GM10266 (cell line): Measurements from ENCODE around the gene NTM.

Source experiments
- DNase-seq: peaks from one replicate; pipeline ENCODE4 v3.0.0; 2012; ENCODE audit errors: extremely low spot score
- CTCF ChIP-seq: IDR thresholded peaks from 2 replicates; pipeline ENCODE4 v1.5.1; 2012; ENCODE audit warnings: mild to moderate bottlenecking, low read depth; ENCODE audit not compliant: control insufficient read depth, insufficient read depth; ENCODE audit errors: missing control alignments

Gene NTM

DNA sequence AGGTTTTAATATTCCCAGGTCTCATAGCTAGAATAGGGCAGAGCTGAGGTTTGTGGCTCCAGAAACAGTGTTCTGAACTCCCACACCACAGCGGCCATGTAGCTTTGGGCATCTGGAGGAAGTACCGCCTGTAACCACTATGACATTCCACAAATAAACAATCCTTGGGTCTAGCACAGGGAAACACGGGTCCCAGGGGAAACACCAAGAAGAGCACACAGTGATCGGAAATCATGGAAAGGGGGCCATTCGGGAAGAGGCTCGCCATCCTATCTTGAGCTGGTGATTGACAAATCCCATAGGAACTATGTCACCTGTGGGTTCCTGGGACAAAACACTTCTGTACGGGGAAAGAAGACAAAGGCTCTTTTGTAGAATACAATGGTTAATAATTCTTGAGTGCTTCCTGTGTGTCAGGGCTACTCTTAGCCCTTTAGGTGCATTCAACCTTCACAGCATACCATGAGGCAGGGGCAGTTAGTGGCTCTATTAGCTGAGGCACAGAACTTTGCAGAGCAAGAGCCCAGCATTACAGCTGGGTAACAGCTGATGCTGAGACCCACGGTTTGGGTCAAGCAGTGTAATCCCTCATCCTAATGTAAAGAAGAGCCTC, 514.2 kb downstream of the NTM start:
- no peak for TF ChIP-seq CTCF
- DNase-seq = no peak

GRCh38 chr11:131885431-131885830, 515.0 kb downstream of the NTM start:
- no peak for DNase-seq
- no peak for TF ChIP-seq CTCF

DNA sequence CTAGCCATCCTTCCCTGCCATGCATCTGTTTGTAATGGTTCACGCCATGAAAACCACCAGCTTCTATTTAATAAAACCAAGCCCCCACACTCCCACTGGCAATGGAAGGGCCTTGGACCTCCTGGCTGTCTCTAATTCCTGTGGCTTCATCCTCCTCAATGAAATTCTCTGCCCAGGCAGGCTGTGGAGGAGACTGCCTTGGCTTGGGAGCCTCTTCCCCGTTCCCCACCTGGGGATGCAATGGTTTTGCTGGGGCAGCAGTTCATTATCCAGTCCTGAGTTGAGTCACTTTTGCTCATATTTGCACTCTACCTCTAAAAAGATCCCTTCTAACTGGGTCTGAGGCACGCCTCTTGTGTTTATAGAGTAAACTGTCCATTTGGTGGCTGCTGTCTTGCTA, 515.8 kb downstream of the NTM start:
- TF ChIP-seq CTCF = no peak
- no peak for DNase-seq

- TF ChIP-seq CTCF = no peak
- no peak for DNase-seq
These were observed 517.9 kb downstream of the NTM start for GRCh38 chr11:131888230-131888855.

DNA sequence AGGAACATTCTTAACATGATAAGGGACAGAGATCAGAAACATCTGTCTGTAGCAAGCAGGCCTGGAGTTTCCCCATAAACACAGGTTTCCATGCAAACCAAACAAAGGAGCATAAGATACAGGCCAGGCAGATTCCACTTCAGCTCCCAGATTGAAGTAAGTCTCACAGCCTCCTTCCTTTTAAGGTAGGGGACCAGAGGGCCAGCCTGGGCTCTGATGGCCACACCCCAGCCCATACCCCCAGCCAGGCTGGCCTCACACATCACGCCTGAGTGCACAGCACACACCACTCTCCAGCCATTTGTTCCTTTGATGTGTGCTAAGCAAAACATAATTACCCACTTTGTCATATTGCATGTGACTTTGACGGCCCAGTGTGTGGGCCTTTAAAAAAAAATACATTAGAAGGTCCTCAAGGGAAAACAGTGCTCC, 518.7 kb downstream of the NTM start:
- TF ChIP-seq CTCF = no peak
- no peak for DNase-seq

DNA sequence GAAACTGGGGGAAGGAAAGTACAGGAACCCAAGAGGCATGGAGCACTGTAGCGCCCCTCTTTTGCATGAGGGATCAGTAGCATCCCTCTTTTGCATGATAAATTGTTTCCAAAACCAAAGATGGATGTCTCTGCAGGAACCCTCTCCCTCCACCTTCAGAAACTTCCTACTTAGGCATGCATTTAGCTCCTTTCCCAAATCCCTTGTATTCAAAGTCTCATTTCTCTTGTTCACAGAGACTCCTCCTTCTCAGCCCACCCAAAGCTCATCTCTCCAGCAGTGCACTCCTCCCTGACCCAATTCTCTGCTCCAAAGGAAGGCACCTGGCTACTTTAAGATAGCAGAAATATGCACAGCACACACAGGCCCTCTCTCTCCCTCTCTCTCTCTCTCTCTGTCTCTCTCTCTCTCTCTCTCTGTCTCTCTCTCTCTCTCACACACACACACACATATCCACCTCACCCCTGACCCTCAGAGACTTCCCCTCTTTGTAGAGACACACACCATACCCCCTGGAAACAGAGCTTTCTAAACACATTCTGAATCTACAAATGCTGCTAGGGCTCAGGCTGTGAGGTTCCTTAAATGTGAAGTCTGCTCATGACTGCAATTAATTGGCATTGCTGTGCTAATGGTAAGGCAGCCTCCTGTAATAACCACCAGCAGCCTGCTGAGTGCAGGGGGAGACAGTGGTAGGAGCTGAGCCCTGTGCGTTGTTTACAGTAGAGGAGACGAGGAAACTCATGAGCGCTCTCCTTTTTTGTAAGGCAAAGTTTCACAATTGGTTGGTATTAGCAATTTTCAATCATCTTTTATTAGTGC, 519.6 kb downstream of the NTM start:
- DNase-seq = no peak
- no peak for TF ChIP-seq CTCF

GRCh38 chr11:131893103-131893890, 522.9 kb downstream of the NTM start:
- DNase-seq = peak; percentile 55
- no peak for TF ChIP-seq CTCF
